DMS 273 treated with DMSO at 0.1 percent for 48 hours (cell line): ENCODE results near the gene PAQR5.
"Not testable (repeated sequence)": the region's sequence is repeated elsewhere in the genome, so short reads cannot be mapped to it uniquely, and the experiment has no call there.

Experiments used
- DNase-seq: peaks from one replicate; lab custom pipeline; 2025; lab: John Stamatoyannopoulos, UW

The PAQR5 gene

GRCh38 chr15:69424001-69424400 lies 125.3 kb downstream of the PAQR5 start:
- no peak for DNase-seq

GRCh38 chr15:69424748-69425413 lies 126.2 kb downstream of the PAQR5 start:
- DNase-seq = no peak

GRCh38 chr15:69433831-69434230 lies 135.1 kb downstream of the PAQR5 start:
- DNase-seq = no peak

GRCh38 chr15:69434238-69434637 lies 135.5 kb downstream of the PAQR5 start:
- DNase-seq = no peak

- DNase-seq = no peak
Observed at GRCh38 chr15:69434679-69435078, 136.0 kb downstream of the PAQR5 start.

- DNase-seq = no peak
Observed at GRCh38 chr15:69435985-69436384, 137.3 kb downstream of the PAQR5 start.

GRCh38 chr15:69436951-69437350 lies 138.2 kb downstream of the PAQR5 start:
- no peak for DNase-seq

- no peak for DNase-seq
Observed at GRCh38 chr15:69439623-69440022, 140.9 kb downstream of the PAQR5 start.

- no peak for DNase-seq
Observed at GRCh38 chr15:69443032-69443611, 144.4 kb downstream of the PAQR5 start.

- no peak for DNase-seq
Observed at GRCh38 chr15:69444686-69445085, 146.0 kb downstream of the PAQR5 start.

- DNase-seq = no peak
Observed at GRCh38 chr15:69446953-69447352, 148.2 kb downstream of the PAQR5 start.

- DNase-seq = not testable (repeated sequence)
Observed at GRCh38 chr15:69450221-69450620, 151.5 kb downstream of the PAQR5 start.

- DNase-seq = no peak
Observed at GRCh38 chr15:69450968-69451695, 152.4 kb downstream of the PAQR5 start.

- DNase-seq = no peak
Observed at GRCh38 chr15:69451951-69452691, 153.4 kb downstream of the PAQR5 start.

- DNase-seq = peak; percentile 75
Observed at GRCh38 chr15:69452692-69453521, 154.2 kb downstream of the PAQR5 start, which contains the start of gene RPLP1. TSS of gene RPLP1 (plus strand) at chr15:69452818. CDS start at chr15:69452949, 131 bp downstream.

- no peak for DNase-seq
Observed at GRCh38 chr15:69454953-69455352, 156.2 kb downstream of the PAQR5 start.

GRCh38 chr15:69456208-69457166 lies 157.8 kb downstream of the PAQR5 start:
- DNase-seq = no peak
